ENCODE results near the gene PRKAG2.

- TF ChIP-seq EP300 (IDR thresholded peaks at IDR 0.05; ENCODE audit: borderline replicate concordance in 1 of 2, low read depth in 1 of 2, low read length in 1 of 2) = no peak
- no peak for TF ChIP-seq ELF1 (IDR thresholded peaks at IDR 0.05)
- TF ChIP-seq RXRA (IDR thresholded peaks at IDR 0.05; ENCODE audit: borderline replicate concordance, low read depth) = no peak
- TF ChIP-seq EZH2phosphoT487 (IDR thresholded peaks at IDR 0.05; ENCODE audit: borderline replicate concordance, low read depth) = no peak
- no peak for TF ChIP-seq CTCF (IDR thresholded peaks at IDR 0.05)
Measured at GRCh38 chr7:151869968-151870918, 6.7 kb downstream of the PRKAG2 start.
